ENCODE data around the gene EVI5L. TPM values are rescaled to one million over a fixed set of nuclear protein-coding genes. Genes with fewer than 3 reads are reported as not detected.

Gene EVI5L
- total RNA-seq, 3 donors from 2014 or later: 7.5 to 12.5 (median 9.2) TPM

DNA sequence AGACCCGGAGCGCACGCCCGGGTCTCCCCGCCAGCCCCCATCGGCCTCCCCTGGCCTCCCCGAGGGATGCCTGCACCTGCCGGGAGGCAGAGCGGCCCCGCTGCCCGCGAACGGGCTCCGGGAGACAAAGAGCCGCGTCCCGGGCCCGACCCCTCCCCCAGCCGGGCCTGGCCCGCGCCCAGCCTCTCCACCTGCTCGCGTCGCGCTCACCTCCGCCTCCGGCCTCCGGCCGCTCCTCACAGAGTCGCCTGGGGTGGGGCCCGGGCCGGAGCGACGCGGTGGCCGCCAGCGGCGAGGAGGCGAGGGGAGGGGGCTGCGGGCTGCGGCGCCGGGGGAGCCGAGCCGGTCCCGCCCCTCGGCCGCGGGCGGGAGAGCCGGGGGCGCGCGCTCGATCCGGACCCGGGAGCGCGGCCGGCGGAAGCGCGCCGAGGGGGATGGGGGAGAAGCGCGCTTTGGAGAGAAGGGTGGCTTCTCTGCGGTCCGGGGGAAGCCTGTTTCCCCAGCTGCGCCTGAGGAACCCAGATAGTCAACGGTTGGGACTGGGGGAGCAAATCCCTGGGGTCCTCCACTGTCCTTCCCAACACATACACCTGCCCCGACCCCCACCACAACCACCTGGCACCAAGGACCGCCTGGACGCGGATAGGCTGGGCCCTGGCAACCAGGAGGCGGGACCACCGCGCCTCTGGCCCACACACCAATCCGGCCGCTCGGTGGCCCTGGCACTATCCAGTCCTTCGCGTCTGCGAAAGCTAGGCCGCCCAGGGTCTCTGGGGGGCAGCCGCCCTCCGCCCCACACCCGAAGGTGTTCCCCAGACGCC lies 44.3 kb downstream of the EVI5L start, which contains the start of gene PRR36:
Gene PRR36, minus strand, starts transcription at position 315 of the 821 bp plus-strand sequence. CDS start 701 bp downstream, outside the sequence.
- intact Hi-C loops (cut with DNase I; ENCODE audit: low total_unique reads): no loop called here
- peak within 1 kb of the TSS in 2 of 3 donors; percentile 56 to 76 for H3K4me3 ChIP-seq
- H3K27me3 ChIP-seq: peaks cover 5 to 20% of the 10 kb centered on the region in 2 donors
- H3K27ac ChIP-seq: peak within 1 kb of the TSS; percentile 58 to 70
- H3K36me3 ChIP-seq: no peaks in the 10 kb centered on the region
- DNase-seq (ENCODE audit: low spot score in 2 of 2): peak; percentile 66 to 72
- TF ChIP-seq, protein P1, sequence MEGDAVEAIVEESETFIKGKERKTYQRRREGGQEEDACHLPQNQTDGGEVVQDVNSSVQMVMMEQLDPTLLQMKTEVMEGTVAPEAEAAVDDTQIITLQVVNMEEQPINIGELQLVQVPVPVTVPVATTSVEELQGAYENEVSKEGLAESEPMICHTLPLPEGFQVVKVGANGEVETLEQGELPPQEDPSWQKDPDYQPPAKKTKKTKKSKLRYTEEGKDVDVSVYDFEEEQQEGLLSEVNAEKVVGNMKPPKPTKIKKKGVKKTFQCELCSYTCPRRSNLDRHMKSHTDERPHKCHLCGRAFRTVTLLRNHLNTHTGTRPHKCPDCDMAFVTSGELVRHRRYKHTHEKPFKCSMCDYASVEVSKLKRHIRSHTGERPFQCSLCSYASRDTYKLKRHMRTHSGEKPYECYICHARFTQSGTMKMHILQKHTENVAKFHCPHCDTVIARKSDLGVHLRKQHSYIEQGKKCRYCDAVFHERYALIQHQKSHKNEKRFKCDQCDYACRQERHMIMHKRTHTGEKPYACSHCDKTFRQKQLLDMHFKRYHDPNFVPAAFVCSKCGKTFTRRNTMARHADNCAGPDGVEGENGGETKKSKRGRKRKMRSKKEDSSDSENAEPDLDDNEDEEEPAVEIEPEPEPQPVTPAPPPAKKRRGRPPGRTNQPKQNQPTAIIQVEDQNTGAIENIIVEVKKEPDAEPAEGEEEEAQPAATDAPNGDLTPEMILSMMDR (IDR thresholded peaks at IDR 0.05): no peak
- TF ChIP-seq POLR2A (IDR thresholded peaks at IDR 0.05): no peak
- no peak for TF ChIP-seq POLR2AphosphoS5 (IDR thresholded peaks at IDR 0.05)
- no peaks in the 10 kb centered on the region for H3K9me3 ChIP-seq
- H3K4me1 ChIP-seq: peaks cover 0 to 8% of the 10 kb centered on the region in 2 donors

DNA sequence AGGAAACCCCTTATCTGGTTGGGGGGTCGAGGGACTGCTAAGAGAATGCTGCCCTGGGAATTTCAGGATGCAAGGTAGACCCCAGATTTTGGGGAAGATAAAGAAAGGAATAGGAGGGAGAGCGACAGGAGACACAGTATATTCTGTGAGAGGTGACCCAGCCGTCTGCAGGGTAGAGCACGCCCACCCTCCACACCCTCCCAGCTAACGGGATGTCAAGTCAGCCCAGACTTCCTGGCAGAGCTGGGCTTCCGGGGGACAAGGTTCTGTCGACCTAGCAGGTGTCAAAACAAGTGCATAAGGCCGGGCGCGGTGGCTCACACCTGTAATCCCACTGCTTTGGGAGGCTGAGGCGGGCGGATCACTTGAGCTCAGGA lies 44.9 kb downstream of the EVI5L start:
- H3K27ac ChIP-seq: peak overlapping the region in 1 of 2 donors; percentile 70
- H3K36me3 ChIP-seq: no peaks in the 10 kb centered on the region
- DNase-seq (ENCODE audit: low spot score in 2 of 2): no peak
- H3K4me3 ChIP-seq: peak overlapping the region in 2 of 3 donors; percentile 56 to 76
- TF ChIP-seq, protein P1 (IDR thresholded peaks at IDR 0.05): no peak
- TF ChIP-seq POLR2A (IDR thresholded peaks at IDR 0.05) (no peak), POLR2AphosphoS5 (IDR thresholded peaks at IDR 0.05) (no peak)
- H3K9me3 ChIP-seq: no peaks in the 10 kb centered on the region
- peaks cover 5 to 20% of the 10 kb centered on the region in 2 donors for H3K27me3 ChIP-seq
- intact Hi-C loops (cut with DNase I; ENCODE audit: low total_unique reads): no loop called here
- peaks cover 0 to 8% of the 10 kb centered on the region in 2 donors for H3K4me1 ChIP-seq

DNA sequence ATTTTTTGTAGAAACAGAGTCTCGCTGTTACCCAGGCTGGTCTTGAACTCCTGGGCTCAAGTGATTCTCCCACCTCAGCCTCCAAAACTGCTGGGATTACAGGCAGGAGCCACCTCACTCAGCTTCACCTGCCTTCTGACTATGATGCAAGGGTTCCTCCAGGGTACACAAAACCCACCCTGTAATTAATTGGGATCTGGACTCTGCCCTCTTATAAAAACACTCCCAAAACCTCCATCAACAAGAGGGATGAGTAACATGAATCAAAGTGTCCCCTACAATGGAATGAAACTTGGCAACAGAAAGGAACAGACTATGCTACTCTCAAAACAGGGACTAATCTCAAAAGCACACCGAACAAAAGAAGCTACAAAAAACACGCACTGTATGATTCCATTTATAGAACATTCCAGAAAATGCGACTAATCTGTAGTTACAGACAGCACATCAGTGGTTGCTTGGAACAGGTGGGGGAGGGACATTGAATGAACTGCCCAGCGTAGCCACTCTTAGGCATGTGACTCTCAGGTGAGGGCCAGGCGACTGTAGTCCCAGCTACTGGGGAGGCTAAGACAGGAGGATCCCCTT lies 47.3 kb downstream of the EVI5L start:
- no peaks in the 10 kb centered on the region for H3K9me3 ChIP-seq
- no peak overlapping the region for H3K27ac ChIP-seq
- H3K27me3 ChIP-seq: peaks cover 5 to 17% of the 10 kb centered on the region in 2 donors
- H3K36me3 ChIP-seq: no peaks in the 10 kb centered on the region
- H3K4me1 ChIP-seq: peaks cover 0 to 8% of the 10 kb centered on the region in 2 donors
- DNase-seq (ENCODE audit: low spot score in 2 of 2): no peak
- intact Hi-C loops (cut with DNase I; ENCODE audit: low total_unique reads): no loop called here
- H3K4me3 ChIP-seq: no peak overlapping the region
- TF ChIP-seq POLR2AphosphoS5 (IDR thresholded peaks at IDR 0.05) (no peak), POLR2A (IDR thresholded peaks at IDR 0.05) (no peak)
- TF ChIP-seq, protein P1 (IDR thresholded peaks at IDR 0.05): no peak

DNA sequence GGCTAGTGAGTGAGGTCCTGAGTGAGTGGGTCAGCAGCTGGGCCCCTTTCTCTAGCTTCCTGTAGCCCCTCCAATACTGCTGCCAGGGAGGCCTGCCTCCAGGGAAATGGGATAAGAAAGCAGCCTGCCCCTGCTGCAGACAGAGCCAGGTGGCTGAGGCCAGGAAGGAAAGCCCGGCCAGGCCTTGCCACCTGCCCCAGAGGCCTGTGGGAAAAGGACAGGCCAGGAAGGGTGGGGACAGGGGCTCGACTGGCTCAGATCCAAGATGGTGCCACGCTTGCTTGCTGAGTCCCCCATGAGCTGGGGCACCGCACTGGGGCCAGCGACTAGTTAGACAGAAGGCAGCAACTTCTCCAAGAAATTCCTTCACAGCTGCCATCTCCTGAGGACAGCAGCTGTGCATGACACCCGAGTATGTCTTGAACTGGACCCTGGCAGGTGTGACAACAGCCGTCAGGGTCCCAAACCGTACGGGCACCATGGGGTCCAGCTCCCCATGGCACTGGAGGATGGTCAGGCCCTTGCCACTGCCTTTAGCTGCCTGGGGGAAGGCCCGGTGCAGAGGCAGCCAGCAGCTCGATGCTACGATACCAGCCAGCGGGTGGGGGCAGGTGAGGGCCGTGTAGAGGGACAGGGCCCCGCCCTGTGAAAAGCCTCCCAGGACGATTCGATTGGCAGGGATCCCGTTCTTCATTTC lies 49.2 kb downstream of the EVI5L start:
- TF ChIP-seq, protein P1 (IDR thresholded peaks at IDR 0.05): no peak
- TF ChIP-seq POLR2A (IDR thresholded peaks at IDR 0.05): no peak
- no peak for TF ChIP-seq POLR2AphosphoS5 (IDR thresholded peaks at IDR 0.05)
- H3K4me1 ChIP-seq: no peaks in the 10 kb centered on the region
- DNase-seq (ENCODE audit: low spot score in 2 of 2): no peak
- intact Hi-C loops (cut with DNase I; ENCODE audit: low total_unique reads): no loop called here
- H3K9me3 ChIP-seq: no peaks in the 10 kb centered on the region
- no peaks in the 10 kb centered on the region for H3K27me3 ChIP-seq
- H3K4me3 ChIP-seq: no peak overlapping the region
- no peak overlapping the region for H3K27ac ChIP-seq
- H3K36me3 ChIP-seq: no peaks in the 10 kb centered on the region

All from breast epithelium (tissue), 4 donors.